NCI-H146 treated with DMSO at 0.1 percent for 48 hours (cell line): ENCODE measurements around the gene CLRN3.

ENCODE experiments used
- DNase-seq: peaks from one replicate; lab custom pipeline; 2025; ENCODE audit not compliant: unreplicated experiment; lab: John Stamatoyannopoulos, UW

The CLRN3 gene

GRCh38 chr10:127849921-127850320 lies 42.8 kb downstream of the CLRN3 start:
- DNase-seq, result no peak

DNA sequence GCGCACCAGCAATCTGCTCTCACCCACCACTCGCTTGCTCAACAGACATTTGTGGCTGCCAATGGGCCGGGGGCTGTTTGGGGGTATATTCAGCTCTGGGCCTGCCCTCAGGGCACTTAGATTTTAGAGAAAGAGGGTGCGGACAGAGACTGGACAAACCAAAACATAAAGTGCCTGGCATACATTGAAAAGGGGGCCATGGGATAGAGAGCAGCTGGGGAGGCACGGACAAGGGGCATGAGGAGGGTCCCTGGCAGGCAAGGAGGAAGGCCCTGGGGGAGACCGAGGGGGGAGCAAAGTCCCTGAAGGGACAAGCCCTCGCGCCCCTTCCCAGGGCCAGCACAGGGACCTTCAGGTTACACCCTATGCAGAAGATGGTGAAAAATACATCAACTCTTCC lies 43.5 kb downstream of the CLRN3 start:
- no peak for DNase-seq

DNA sequence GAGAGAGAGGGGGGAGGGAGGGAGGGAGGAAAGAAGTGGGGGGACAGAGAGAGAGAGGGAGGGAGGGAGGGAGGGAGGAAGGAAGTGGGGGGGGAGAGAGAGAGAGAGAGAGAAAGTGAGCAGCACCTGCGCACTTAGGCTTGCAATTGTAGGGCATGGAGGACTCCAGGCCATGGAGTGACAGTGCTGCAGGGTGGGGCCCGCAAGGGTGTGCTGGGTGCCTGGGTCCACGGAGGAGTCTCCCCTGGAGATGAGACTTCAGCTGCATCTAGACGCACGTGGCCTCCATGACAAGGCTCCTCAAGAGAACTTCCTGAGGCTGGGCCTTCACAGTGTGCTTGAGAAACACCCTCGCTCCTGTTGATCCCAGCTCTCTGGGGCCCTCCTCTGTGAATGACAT lies 44.5 kb downstream of the CLRN3 start:
- DNase-seq, result no peak

DNA sequence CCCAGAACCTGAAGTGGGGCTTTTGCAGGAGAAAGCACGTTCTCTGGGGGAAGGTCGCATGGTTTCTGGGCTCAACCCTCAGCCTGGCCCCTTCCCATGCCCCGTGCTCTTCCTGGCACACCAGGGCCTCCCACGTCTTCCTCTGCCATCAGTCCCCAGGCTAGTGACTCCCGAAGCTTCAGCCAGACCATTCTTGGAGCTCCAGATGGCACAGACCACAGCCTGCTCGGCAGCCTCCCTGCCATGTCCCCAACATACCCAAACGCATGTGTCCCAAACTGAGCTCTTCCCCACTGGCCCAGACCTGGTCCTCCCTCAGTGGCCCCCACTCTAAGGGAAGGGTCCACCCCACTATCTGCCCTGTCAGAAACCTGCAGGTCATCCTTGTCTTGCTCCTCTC lies 47.0 kb downstream of the CLRN3 start:
- DNase-seq, result no peak

DNA sequence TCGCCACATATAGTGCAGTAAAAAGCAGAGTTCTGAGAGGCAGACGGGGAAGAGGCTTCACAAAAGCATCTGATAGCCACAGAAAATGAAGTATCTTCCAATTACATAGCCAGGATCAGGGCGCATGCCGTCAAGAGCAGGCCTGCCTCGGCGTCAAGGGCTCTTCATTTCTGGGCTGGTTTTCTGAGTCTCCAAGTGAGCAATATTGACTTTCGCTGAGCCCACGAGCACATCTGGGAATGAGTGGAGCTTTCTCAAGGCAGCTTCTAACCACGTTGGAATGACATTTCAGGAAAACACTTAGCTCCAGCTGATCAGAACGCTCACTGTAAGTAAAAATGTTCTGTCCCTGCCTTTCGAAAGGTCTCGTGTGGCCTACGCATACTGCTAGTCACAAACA lies 51.9 kb downstream of the CLRN3 start:
- DNase-seq, result no peak

GRCh38 chr10:127836966-127837365 lies 55.8 kb downstream of the CLRN3 start:
- no peak for DNase-seq

DNA sequence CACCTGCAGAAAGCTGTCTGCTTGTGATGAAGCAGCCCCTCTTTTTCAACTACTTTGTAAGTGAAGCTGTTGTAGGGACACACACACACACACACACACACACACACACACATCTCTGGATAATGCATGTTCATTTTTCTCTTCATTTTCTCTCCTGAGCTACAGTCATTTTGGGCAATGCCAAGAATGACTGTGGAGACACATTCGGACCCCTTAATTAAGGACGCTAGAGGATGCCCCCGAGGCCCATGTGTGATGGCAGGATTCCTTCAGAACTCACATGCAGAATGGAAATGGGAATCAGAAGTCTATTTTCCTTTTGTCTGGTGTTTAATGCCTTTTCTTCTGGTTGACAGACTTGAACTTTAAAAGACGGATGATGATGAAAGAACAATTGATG lies 56.6 kb downstream of the CLRN3 start:
- DNase-seq, result no peak

DNA sequence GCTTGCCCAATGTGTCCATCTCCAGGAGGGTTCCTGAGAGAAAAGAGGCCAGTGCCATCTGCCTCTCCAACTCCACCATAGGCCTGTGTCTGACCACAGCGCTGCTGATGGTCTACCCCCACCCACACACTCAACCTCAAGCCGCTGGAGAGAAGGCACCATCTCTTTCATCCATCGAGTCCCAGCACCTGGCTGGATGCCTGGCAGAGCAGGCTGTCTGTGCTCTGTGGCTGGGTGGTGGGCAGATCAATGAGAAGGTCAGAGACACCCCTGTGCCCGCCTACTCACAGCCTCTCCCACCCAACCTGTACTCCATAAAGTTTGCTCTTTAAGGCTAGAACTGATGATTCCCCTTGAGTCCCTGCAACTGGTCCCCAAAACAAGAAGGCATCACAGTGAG lies 58.0 kb downstream of the CLRN3 start:
- DNase-seq, result no peak

DNA sequence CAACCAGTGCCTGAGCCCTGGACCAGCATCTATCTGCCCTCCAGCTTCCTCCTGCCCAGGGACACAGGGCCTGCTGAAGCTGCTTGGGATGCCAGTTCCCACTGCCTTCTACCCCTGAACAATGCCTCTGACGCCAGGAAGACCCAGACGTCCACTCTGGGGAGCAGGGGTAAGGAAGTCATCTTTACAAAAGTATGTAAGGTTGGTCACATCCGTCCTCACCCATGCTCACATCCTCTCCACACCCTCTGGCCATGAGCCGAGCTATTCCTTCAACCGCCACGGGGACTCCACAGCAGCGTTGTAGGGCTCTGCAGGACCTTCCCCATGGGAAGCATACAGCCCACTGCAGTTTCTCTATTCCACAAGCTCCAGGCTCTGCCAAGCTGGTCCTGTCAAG lies 58.5 kb downstream of the CLRN3 start:
- DNase-seq, result no peak

DNA sequence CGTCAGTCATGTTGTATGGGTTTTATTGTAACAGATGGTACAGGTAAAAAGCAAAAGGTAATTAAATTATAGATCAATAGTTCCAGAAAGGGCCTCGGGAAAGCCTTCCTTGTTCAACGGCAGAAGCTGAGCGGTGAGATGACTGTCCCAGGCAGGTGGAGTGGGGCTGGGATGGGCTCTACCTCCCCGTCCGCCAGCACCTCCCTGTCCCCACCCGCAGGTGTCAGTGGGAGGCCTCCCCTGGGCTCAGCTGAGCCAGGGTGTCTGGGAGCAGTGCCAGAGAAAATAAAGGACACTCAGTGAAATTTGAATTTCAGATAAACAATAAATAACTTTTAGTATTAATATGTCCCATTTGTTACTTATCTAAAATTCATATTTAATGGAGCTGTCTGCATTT lies 58.9 kb downstream of the CLRN3 start:
- DNase-seq, result no peak

DNA sequence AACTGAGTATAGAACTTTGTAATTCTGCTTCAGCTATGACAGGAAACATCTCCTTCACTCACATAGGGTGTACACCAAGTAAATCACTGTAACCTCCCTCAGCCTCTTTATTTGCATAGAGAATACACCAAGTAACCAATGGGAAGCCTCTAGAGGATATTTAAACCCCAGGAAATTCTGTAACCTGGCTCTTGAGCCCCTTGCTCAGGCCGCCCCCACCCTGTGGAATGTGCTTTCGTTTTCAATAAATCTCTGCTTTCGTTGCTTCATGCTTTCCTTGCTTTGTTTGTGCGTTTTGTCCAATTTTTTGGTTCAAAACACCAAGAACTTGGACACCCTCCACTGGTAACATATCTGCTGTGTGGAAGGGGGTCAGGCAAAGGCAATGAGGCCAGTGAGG lies 60.2 kb downstream of the CLRN3 start:
- DNase-seq, result no peak

- no peak for DNase-seq
Measured at GRCh38 chr10:127830414-127830813, 62.3 kb downstream of the CLRN3 start.
